HepG2 (cell line): Measurements from ENCODE around the gene HSD3B7. TPM values are rescaled to one million over a fixed set of nuclear protein-coding genes. Genes with fewer than 3 reads are reported as not detected.

Experiments
- ATM ChIP-seq: fragments of 450-650 bp; IDR thresholded peaks from 2 replicates; pipeline ENCODE4 v1.7.1; 2017; ENCODE audit warnings: mild to moderate bottlenecking, borderline replicate concordance
- BCLAF1 ChIP-seq: fragments of 450-650 bp; IDR thresholded peaks from 2 replicates; pipeline ENCODE4 v1.6.1; 2017; ENCODE audit warnings: mild to moderate bottlenecking
- DRAP1 ChIP-seq: IDR thresholded peaks from 2 replicates; pipeline ENCODE4 v1.6.1; 2016; ENCODE audit warnings: missing genetic modification reagents, missing compliant biosample characterization
- FOXJ3 ChIP-seq: sonication (generic); formaldehyde crosslinking; IDR thresholded peaks from 2 replicates; pipeline ENCODE4 v1.4.0; 2020; ENCODE audit warnings: missing genetic modification reagents, mild to moderate bottlenecking, borderline replicate concordance
- HNRNPLL ChIP-seq: fragments of 200-400 bp; formaldehyde crosslinking; IDR thresholded peaks from 2 replicates; pipeline ENCODE4 v1.6.1; 2017; ENCODE audit warnings: mild to moderate bottlenecking, low read depth, low read length; ENCODE audit not compliant: poor library complexity, severe bottlenecking
- IKZF1 ChIP-seq: fragments of 450-650 bp; IDR thresholded peaks from 2 replicates; pipeline ENCODE4 v1.7.1; 2016
- JUND ChIP-seq: sonication (generic); formaldehyde crosslinking; IDR thresholded peaks from 2 replicates; pipeline ENCODE4 v1.8.0; 2022; ENCODE audit warnings: mild to moderate bottlenecking, missing genetic modification reagents
- MAFK ChIP-seq, 2 experiments: IDR thresholded peaks in 1 of 2; conservative IDR thresholded peaks in 1 of 2; 2 replicates each; pipeline ENCODE4 v1.6.1; 2011; ENCODE audit warnings: improper control_type of control experiment in 2 of 2, low read length in 2 of 2
- MED13 ChIP-seq: sonication (generic); formaldehyde crosslinking; IDR thresholded peaks from 2 replicates; pipeline ENCODE4 v1.5.0; 2020; ENCODE audit warnings: missing genetic modification reagents
- NFAT5 ChIP-seq: sonication (generic); formaldehyde crosslinking; IDR thresholded peaks from 2 replicates; pipeline ENCODE4 v1.4.0; 2020; ENCODE audit warnings: missing genetic modification reagents
- PHB2 ChIP-seq: fragments of 450-650 bp; IDR thresholded peaks from 2 replicates; pipeline ENCODE4 v1.6.1; 2018; ENCODE audit not compliant: partially characterized antibody
- PTBP1 ChIP-seq: fragments of 200-400 bp; formaldehyde crosslinking; IDR thresholded peaks from 2 replicates; pipeline ENCODE4 v1.6.1; 2018; ENCODE audit warnings: low read length, low read depth; ENCODE audit not compliant: poor library complexity, severe bottlenecking
- RFXAP ChIP-seq: sonication (generic); formaldehyde crosslinking; IDR thresholded peaks from 2 replicates; pipeline ENCODE4 v1.4.0; 2020; ENCODE audit warnings: missing genetic modification reagents, borderline replicate concordance
- ZFP90 ChIP-seq: sonication (generic); formaldehyde crosslinking; IDR thresholded peaks from 2 replicates; pipeline ENCODE4 v1.8.0; 2022; ENCODE audit warnings: missing genetic modification reagents, mild to moderate bottlenecking, inconsistent platforms, borderline replicate concordance
- ZNF343 ChIP-seq: sonication (generic); formaldehyde crosslinking; IDR thresholded peaks from 2 replicates; pipeline ENCODE4 v1.4.0; 2020; ENCODE audit warnings: mild to moderate bottlenecking, missing genetic modification reagents
- ZSCAN21 ChIP-seq: sonication (generic); formaldehyde crosslinking; IDR thresholded peaks from 2 replicates; pipeline ENCODE4 v1.8.0; 2022; ENCODE audit warnings: mild to moderate bottlenecking, missing genetic modification reagents, moderate library complexity, borderline replicate concordance
- polyA plus RNA-seq, 8 experiments: library from polyadenylated mRNA; depleted of rRNA in 3 of 8; stranded (reverse) in 7 of 8; unstranded in 1 of 8; fragments of >200 nt; fragmentation: Illumina TruSeq in 4 of 8; extraction: Trizol in 4 of 8; gene quantifications; 2 replicates each; pipeline versions ENCODE4 v1.2.1 to v1.2.3, GENCODE V29; 2011 to 2016; ENCODE audit warnings: low read depth in 4 of 8, missing spikeins in 1 of 8, mixed read lengths in 1 of 8; ENCODE audit not compliant: insufficient read depth in 1 of 8
- total RNA-seq, 5 experiments: library from RNA; depleted of rRNA; stranded (reverse); fragments of >200 nt; fragmentation: Illumina TruSeq; extraction: Trizol; gene quantifications; 2 replicates each; pipeline ENCODE4 v1.2.3, GENCODE V29; 2016; ENCODE audit warnings: low read depth in 1 of 5
- TF ChIP-seq, protein P1 (sequence below): sonication (generic); formaldehyde crosslinking; IDR thresholded peaks from 2 replicates; pipeline ENCODE4 v1.9.0; 2021; ENCODE audit warnings: missing genetic modification reagents, borderline replicate concordance
- TF ChIP-seq, protein P2 (sequence below), 2 experiments: fragments of 450-650 bp in 1 of 2; sonication (generic) in 1 of 2; formaldehyde crosslinking; IDR thresholded peaks; 2 replicates each; pipeline versions ENCODE4 v1.5.0 to v1.8.0; 2020 to 2022; ENCODE audit warnings: mild to moderate bottlenecking in 1 of 2, missing genetic modification reagents in 1 of 2

HSD3B7 gene
- total and polyA plus RNA-seq, 2 of the 13 experiments (the other 11 are each of a cell fraction or from before 2014, with no cell fraction given): 32.9 to 69.7 TPM

GRCh38 chr16:30996985-30997724 lies 12.1 kb downstream of the HSD3B7 start (continued):
- peak; percentile 74 for TF ChIP-seq NFAT5 (CRISPR knock-in tag)
- TF ChIP-seq ZNF343: peak; percentile 74; the same call in 1 of the 2 replicates
- peak; percentile 64 for TF ChIP-seq HNRNPLL
- peak; percentile 54 for TF ChIP-seq DRAP1 (CRISPR knock-in tag)
- TF ChIP-seq, protein P1, sequence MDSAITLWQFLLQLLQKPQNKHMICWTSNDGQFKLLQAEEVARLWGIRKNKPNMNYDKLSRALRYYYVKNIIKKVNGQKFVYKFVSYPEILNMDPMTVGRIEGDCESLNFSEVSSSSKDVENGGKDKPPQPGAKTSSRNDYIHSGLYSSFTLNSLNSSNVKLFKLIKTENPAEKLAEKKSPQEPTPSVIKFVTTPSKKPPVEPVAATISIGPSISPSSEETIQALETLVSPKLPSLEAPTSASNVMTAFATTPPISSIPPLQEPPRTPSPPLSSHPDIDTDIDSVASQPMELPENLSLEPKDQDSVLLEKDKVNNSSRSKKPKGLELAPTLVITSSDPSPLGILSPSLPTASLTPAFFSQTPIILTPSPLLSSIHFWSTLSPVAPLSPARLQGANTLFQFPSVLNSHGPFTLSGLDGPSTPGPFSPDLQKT (CRISPR knock-in tag): no peak
- peak; percentile 76; the same call in 1 of the 2 replicates for TF ChIP-seq MED13 (CRISPR knock-in tag)
- no peak for TF ChIP-seq PTBP1
- peak; percentile 89; the same call in 1 of the 2 replicates for TF ChIP-seq ZFP90 (CRISPR knock-in tag)
- TF ChIP-seq JUND (CRISPR knock-in tag): no peak; the same call in 1 of the 2 replicates
- no peak for TF ChIP-seq PHB2
- 0 out of 2 replicates have a peak, but pooled peaks have one; percentile 42 for TF ChIP-seq FOXJ3 (CRISPR knock-in tag)
- TF ChIP-seq ATM: no peak
- TF ChIP-seq MAFK (conservative IDR thresholded peaks at IDR 0.05 in 1 of 2, IDR thresholded peaks at IDR 0.05 in 1 of 2; ENCODE audit: low read length in 2 of 2): no peak
- TF ChIP-seq, protein P2, sequence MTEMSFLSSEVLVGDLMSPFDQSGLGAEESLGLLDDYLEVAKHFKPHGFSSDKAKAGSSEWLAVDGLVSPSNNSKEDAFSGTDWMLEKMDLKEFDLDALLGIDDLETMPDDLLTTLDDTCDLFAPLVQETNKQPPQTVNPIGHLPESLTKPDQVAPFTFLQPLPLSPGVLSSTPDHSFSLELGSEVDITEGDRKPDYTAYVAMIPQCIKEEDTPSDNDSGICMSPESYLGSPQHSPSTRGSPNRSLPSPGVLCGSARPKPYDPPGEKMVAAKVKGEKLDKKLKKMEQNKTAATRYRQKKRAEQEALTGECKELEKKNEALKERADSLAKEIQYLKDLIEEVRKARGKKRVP (CRISPR knock-in tag; IDR thresholded peaks at IDR 0.05): no peak
- no peak for TF ChIP-seq RFXAP
- TF ChIP-seq IKZF1: no peak
- TF ChIP-seq BCLAF1: no peak
- peak; percentile 81 for TF ChIP-seq ZSCAN21 (CRISPR knock-in tag)
